Dendritic cell treated with granulocyte-macrophage colony-stimulating factor and Interleukin-4, amounts not matched to agents 40 ng/mL and 50 ng/mL, for 4 days (primary cell): ENCODE measurements around the gene NINL.
"Not testable (repeated sequence)": the region's sequence is repeated elsewhere in the genome, so short reads cannot be mapped to it uniquely, and the experiment has no call there.

Experiments used
- H3K27ac Mint-ChIP-seq: one replicate; pipeline ENCODE4 v1.8.0; 2022; ENCODE audit warnings: mild to moderate bottlenecking, mixed read lengths
- H3K27me3 Mint-ChIP-seq: one replicate; pipeline ENCODE4 v1.8.0; 2022; ENCODE audit warnings: mild to moderate bottlenecking, mixed read lengths
- H3K36me3 Mint-ChIP-seq: one replicate; pipeline ENCODE4 v1.8.0; 2022; ENCODE audit warnings: low read depth, mixed read lengths
- H3K4me1 Mint-ChIP-seq: one replicate; pipeline ENCODE4 v1.8.0; 2022; ENCODE audit warnings: low read depth, mixed read lengths
- H3K4me3 Mint-ChIP-seq: one replicate; pipeline ENCODE4 v1.8.0; 2022; ENCODE audit warnings: mild to moderate bottlenecking, moderate library complexity, mixed read lengths
- H3K9me3 Mint-ChIP-seq: one replicate; pipeline ENCODE4 v1.8.0; 2022; ENCODE audit warnings: mixed read lengths
- intact Hi-C: fragments of 100-400 bp; cut with micrococcal nuclease; formaldehyde crosslinking; loops from one replicate; pipeline ENCODE4 v1.15.0; 2022

NINL gene

DNA sequence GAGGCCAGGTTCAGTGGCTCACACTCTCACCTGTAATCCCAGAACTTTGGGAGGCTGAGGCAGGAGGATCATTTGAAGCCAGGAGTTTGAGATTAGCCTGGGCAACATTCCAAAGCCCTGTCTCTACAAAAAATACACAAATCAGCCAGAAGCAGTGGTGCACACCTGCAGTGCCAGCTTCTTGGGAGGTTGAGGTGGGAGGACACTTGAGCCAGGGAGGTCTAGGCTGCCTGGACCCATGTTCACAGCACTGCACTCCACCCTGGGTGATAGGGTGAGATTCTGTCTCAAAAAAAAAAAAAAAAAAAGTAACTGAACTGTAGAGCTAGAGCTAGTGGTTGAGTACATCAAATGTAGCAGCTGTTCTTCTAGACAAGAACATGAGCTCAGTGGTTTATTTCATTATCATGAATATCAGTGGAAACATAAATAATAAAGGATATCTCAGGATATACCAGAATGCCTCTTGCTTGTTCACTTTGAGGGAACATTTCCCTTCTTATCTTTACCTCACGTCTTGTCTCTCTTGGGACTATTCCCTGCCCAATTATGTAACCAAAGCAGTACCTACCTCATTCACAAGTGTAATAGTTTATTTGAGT is 20.9 kb upstream of the NINL start:
- H3K27ac Mint-ChIP-seq: no peak overlapping the region
- H3K36me3 Mint-ChIP-seq: peaks cover 6% of the 10 kb centered on the region
- H3K27me3 Mint-ChIP-seq: no peaks in the 10 kb centered on the region
- peaks cover 10% of the 10 kb centered on the region for H3K9me3 Mint-ChIP-seq
- no peak overlapping the region for H3K4me3 Mint-ChIP-seq
- intact Hi-C loops: no loop called here
- no peaks in the 10 kb centered on the region for H3K4me1 Mint-ChIP-seq

DNA sequence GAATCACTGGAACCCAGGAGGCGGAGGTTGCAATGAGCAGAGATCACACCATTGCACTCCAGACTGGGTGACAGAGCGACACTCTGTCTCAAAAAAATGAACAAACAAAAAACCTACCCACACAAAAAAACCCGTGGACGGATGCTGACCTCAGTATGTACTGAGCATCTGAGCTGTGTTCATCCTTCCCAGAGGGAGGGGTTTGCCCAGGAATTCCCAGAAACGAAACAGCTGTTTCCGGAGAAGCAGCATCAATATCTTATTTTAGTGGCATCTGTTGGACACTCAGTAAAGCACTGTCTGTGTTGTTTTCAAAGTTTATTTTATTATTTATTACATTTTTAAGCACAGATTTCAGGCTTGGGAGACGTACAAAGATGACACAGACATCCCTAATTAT is 19.8 kb upstream of the NINL start:
- intact Hi-C loops: no loop called here
- Mint-ChIP-seq H3K27ac (no peak overlapping the region), H3K4me1 (no peaks in the 10 kb centered on the region), H3K9me3 (peaks cover 11% of the 10 kb centered on the region), H3K36me3 (peaks cover 6% of the 10 kb centered on the region), H3K27me3 (no peaks in the 10 kb centered on the region), H3K4me3 (no peak overlapping the region)

DNA sequence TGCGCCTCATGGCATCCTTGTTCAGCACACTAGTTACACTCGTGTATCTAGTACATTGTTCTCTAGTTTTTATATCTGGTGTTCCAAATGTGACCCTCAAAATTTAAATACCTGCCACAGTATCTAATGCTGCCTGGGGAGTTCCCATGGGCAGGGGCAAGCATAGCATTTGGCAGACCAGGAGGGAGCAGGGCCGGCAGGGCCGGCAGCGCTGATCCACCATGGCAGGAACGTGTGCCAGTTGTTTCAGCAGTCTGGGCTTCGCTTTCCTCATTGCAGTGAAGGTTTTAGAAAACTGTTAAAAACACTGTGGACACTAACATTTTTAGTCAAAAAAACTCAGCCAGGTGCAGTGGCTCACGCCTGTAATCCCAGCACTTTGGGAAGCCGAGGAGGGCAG is 19.3 kb upstream of the NINL start:
- H3K27me3 Mint-ChIP-seq: no peaks in the 10 kb centered on the region
- H3K9me3 Mint-ChIP-seq: peaks cover 11% of the 10 kb centered on the region
- H3K27ac Mint-ChIP-seq: no peak overlapping the region
- H3K4me3 Mint-ChIP-seq: no peak overlapping the region
- no peaks in the 10 kb centered on the region for H3K4me1 Mint-ChIP-seq
- intact Hi-C loops: no loop called here
- H3K36me3 Mint-ChIP-seq: peaks cover 1% of the 10 kb centered on the region

DNA sequence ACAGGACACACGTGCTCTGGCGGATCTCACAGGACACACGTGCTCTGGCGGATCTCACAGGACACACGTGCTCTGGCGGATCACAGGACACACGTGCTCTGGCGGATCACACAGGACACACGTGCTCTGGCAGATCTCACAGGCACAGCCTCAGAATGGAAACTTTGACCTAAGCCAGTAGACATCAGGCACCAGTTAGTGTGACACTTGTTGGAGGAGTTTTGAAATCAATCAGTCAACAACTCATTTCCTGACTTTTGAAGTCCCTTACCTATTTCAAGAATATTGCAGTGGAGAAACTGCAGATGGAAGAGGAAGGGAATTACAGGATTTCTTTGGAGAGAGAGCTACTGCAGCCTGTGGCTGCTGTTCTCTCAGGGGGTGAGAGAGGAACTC is 17.6 kb upstream of the NINL start:
- intact Hi-C loops, H3K27ac Mint-ChIP-seq, H3K36me3 Mint-ChIP-seq, H3K27me3 Mint-ChIP-seq, H3K4me3 Mint-ChIP-seq, H3K4me1 Mint-ChIP-seq: not testable (repeated sequence)
- peaks cover 11% of the 10 kb centered on the region for H3K9me3 Mint-ChIP-seq

DNA sequence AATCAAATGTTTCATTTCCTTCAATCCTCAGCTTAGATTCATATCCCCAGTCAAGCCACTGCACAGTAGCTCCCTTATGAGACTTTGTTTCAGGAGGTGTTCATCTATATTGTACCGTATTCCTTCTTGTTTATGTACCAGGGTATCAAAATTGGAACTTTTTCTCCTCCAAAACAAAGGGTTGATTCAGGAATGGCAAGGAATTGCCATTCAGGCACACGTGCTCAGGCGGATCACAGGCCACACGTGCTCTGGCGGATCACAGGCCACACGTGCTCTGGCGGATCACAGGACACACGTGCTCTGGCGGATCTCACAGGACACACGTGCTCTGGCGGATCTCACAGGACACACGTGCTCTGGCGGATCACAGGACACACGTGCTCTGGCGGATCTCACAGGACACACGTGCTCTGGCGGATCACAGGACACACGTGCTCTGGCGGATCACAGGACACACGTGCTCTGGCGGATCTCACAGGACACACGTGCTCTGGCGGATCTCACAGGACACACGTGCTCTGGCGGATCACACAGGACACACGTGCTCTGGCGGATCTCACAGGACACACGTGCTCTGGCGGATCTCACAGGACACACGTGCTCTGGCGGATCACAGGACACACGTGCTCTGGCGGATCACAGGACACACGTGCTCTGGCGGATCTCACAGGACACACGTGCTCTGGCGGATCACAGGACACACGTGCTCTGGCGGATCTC is 17.0 kb upstream of the NINL start:
- H3K27ac Mint-ChIP-seq, H3K4me3 Mint-ChIP-seq, H3K4me1 Mint-ChIP-seq, H3K36me3 Mint-ChIP-seq, H3K27me3 Mint-ChIP-seq, intact Hi-C loops: not testable (repeated sequence)
- peaks cover 11% of the 10 kb centered on the region for H3K9me3 Mint-ChIP-seq

DNA sequence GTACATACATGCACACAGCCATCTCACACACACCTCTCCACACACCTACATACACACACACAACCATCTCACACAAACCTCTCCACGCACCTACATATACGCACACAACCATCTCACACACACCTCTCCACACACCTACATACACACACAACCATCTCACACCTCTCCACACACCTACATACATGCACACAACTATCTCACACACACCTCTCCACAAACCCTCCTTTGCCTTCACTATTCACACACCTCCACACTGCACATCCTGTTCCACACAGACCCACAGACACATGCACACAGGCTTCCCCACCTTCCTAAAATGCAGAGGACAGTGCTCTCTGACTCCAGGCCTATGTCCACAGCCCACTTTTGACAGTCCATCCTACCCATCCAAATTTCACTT is 16.3 kb upstream of the NINL start:
- Mint-ChIP-seq H3K4me1 (no peaks in the 10 kb centered on the region), H3K27me3 (peaks cover 2% of the 10 kb centered on the region), H3K27ac (no peak overlapping the region), H3K9me3 (peaks cover 11% of the 10 kb centered on the region), H3K4me3 (no peak overlapping the region), H3K36me3 (no peaks in the 10 kb centered on the region)
- intact Hi-C loops: no loop called here

DNA sequence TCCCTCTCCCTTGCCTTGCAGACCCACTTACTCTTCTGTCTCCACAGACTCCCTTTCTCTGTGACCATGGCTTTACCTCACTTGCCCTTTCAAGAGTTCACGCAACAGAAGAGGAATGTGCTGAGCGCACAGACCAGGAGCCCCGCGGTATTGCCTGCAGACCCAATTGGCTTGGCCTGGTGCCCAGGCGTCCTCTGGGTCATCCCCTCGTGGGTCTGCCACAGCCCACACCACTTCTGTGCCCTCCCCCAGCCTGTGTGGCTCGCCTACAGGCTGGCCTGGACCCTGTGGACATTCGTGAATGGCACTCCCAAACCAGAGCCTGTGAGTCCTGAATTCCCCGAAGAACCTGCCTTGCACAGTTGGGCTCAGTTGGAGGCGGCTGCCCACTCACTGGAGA is 15.3 kb upstream of the NINL start:
- Mint-ChIP-seq H3K4me3 (no peak overlapping the region), H3K27me3 (peaks cover 2% of the 10 kb centered on the region), H3K27ac (no peak overlapping the region), H3K36me3 (no peaks in the 10 kb centered on the region), H3K4me1 (no peaks in the 10 kb centered on the region), H3K9me3 (peaks cover 11% of the 10 kb centered on the region)
- intact Hi-C loops: no loop called here

DNA sequence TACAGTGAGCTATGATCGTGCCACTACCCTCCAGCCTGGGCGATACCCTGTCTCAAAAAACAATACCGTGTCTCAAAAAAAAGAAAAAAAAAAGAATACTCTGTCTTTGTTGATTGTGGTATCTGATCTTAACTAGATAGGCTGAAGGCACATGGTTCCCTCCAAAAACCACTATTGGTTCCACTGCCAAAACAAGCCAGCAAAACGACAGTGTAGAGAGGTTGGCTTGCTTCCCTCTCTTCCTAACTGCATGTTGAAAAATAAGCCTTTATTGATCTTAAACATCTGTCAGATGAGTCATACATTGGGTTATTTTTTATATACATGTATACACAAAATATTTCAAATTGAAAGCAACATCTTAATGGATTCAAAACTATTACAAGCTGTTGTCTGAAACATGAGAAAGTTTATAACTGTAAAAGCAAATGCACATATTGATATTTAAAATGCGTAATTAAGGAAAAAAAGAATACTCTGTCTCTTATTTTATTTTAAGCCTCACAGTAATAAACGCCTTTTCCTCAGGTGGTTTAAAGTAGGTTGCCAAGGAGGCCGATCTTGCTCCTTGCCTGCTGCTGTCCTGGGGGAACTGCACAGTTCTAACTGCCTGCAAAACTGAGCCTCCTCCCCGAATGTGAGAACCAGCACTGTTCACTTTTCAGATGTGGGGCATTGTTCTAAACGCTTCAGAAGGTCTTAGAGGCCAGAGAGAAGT is 7.0 kb upstream of the NINL start:
- H3K4me1 Mint-ChIP-seq: no peaks in the 10 kb centered on the region
- no peak overlapping the region for H3K27ac Mint-ChIP-seq
- no peaks in the 10 kb centered on the region for H3K9me3 Mint-ChIP-seq
- peaks cover 18% of the 10 kb centered on the region for H3K27me3 Mint-ChIP-seq
- no peaks in the 10 kb centered on the region for H3K36me3 Mint-ChIP-seq
- intact Hi-C loops: no loop called here
- H3K4me3 Mint-ChIP-seq: no peak overlapping the region

DNA sequence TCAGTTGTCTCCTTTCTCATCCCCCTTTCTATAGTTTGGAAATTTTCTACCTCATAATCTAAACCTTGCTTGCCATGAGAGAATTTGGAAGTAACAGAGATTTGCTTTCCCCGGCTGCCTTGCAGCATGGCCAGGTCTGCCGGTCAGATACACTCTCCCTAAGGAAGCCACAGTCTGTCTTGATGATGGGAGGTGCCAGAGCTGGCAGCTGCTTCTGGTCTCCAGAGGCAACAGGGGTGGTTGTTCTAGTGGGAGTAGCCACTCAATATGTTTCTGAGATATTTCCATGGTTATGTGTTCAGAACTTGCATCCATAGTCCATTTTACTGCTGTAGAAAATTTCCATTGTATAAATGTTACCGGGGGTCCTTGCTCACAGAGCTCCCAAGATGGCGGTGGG is 5.4 kb upstream of the NINL start:
- intact Hi-C loops, H3K27ac Mint-ChIP-seq, H3K4me3 Mint-ChIP-seq, H3K36me3 Mint-ChIP-seq, H3K9me3 Mint-ChIP-seq, H3K4me1 Mint-ChIP-seq: not testable (repeated sequence)
- H3K27me3 Mint-ChIP-seq: peaks cover 29% of the 10 kb centered on the region

DNA sequence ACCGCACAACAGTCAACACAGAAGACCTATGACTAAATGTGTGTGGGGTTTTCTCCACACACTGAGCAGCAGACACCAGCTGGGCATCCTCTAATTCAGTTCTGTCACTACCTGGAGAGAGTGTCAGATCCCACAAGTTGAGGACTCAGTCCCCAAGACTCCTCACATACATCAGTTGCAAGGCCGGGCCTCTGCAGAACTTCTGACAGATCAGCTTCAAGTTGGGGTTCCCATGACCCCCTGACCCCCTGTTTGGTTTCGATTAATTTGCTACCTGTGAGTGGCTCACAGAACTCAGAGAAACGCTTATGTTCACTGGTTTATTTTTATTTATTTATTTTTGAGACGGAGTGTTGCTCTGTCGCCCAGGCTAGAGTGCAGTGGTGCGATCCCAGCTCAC is 3.2 kb upstream of the NINL start:
- Mint-ChIP-seq H3K9me3 (no peaks in the 10 kb centered on the region), H3K27me3 (peaks cover 46% of the 10 kb centered on the region), H3K4me3 (no peak overlapping the region), H3K36me3 (no peaks in the 10 kb centered on the region), H3K27ac (no peak overlapping the region), H3K4me1 (peaks cover 8% of the 10 kb centered on the region)
- intact Hi-C loops: no loop called here

DNA sequence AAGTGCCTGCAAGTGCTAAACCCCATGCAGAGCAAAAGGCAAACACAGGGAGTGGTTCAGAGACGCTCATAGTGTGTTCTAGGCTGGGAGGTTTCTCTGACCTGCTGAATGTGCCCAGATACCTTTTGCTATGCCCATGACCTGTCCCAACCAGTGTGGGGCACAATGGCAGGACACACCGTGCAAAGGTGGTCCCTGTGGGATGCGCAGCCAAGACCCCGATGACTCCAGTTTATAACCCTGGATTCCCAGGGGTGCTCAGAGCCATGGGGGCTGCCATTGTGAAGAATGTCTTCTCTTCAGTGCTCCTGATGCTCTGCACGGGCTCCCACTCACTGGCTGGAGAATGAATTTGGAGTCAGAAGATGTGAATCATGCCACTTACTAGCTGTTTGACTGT is 2.2 kb upstream of the NINL start:
- no peaks in the 10 kb centered on the region for H3K36me3 Mint-ChIP-seq
- H3K9me3 Mint-ChIP-seq: no peaks in the 10 kb centered on the region
- H3K27me3 Mint-ChIP-seq: peaks cover 56% of the 10 kb centered on the region
- no peak overlapping the region for H3K27ac Mint-ChIP-seq
- intact Hi-C loops: no loop called here
- H3K4me1 Mint-ChIP-seq: peaks cover 8% of the 10 kb centered on the region
- no peak overlapping the region for H3K4me3 Mint-ChIP-seq

DNA sequence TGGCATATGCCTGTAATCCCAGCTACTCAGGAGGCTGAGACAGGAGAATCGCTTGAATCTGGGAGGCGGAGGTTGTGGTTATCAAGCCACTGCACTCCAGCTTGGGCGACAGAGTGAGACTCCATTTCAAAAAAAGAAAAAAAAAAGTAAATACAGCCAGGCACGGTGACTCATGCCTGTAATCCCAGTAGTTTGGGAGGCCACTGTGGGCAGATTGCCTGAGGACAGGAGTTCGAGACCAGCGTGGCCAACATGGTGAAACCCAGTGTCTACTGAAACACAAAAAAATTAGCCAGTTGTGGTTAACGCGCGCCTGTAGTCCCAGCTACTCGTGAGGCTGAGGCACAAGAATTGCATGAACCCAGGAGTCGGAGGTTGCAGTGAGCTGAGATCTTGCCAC is 1.5 kb upstream of the NINL start:
- no peaks in the 10 kb centered on the region for H3K36me3 Mint-ChIP-seq
- peaks cover 62% of the 10 kb centered on the region for H3K27me3 Mint-ChIP-seq
- H3K27ac Mint-ChIP-seq: no peak overlapping the region
- H3K9me3 Mint-ChIP-seq: no peaks in the 10 kb centered on the region
- intact Hi-C loops: no loop called here
- H3K4me1 Mint-ChIP-seq: peaks cover 8% of the 10 kb centered on the region
- H3K4me3 Mint-ChIP-seq: no peak overlapping the region

DNA sequence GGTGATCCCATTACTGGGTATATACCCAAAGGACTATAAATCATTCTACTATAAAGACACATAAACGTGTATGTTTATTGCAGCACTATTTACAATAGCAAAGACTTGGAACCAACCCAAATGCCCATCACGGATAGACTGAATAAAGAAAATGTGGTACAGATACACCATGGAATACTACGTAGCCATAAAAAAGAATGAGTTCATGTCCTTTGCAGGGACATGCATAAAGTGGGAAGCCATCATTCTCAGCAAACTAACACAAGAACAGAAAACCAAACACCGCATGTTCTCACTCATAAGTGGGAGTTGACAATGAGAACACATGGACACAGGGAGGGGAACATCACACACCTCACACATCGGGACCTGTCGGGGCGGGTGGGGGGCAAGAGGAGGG is 1.7 kb downstream of the NINL start:
- H3K27ac Mint-ChIP-seq, H3K36me3 Mint-ChIP-seq, intact Hi-C loops, H3K4me1 Mint-ChIP-seq, H3K4me3 Mint-ChIP-seq, H3K9me3 Mint-ChIP-seq: not testable (repeated sequence)
- peaks cover 62% of the 10 kb centered on the region for H3K27me3 Mint-ChIP-seq

DNA sequence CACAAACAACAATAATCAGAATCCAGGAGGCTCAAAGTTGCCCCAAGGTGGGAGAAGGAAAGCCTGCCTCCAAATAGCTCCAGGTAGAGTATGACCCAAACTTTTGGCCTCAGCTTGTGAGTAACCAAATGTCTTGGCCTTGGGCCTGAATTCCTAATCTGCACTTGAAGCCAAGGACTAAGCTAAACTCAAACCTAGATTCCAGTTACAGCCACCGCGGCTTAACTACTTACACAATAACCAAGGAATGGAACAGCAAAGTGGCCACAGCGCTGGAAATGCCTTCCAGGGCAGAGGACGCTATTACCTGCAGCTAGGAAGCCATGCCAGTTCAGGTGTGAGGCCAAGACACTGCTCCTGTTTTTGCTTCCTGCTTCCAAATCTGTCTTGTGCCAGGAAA is 4.6 kb downstream of the NINL start:
- H3K4me3 Mint-ChIP-seq: no peak overlapping the region
- no peaks in the 10 kb centered on the region for H3K9me3 Mint-ChIP-seq
- intact Hi-C loops: no loop called here
- H3K36me3 Mint-ChIP-seq: no peaks in the 10 kb centered on the region
- peaks cover 8% of the 10 kb centered on the region for H3K4me1 Mint-ChIP-seq
- H3K27ac Mint-ChIP-seq: no peak overlapping the region
- peaks cover 43% of the 10 kb centered on the region for H3K27me3 Mint-ChIP-seq
